ENCODE results near the gene ATXN7L1.

Gene ATXN7L1

DNA sequence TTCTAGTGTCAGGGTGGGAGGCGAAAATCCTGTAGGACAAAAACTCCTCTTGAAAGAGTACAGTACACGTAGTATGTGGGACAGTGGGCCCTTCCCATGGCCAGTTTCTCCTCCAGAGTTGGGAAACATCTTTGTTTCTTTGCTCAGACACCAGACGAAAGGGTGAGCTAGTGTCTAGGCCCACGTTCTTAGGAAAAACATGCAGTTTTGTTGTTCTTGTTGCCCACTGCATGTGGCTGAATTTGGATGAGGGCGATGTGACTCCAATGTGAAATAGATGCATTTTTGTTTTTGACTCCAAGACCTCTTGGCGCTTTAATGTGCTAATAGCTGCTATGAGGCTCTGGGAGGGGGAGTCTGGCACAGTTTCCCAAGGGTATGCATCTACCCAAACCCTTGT, 100.8 kb downstream of the ATXN7L1 start:
- no peak for DNase-seq

DNA sequence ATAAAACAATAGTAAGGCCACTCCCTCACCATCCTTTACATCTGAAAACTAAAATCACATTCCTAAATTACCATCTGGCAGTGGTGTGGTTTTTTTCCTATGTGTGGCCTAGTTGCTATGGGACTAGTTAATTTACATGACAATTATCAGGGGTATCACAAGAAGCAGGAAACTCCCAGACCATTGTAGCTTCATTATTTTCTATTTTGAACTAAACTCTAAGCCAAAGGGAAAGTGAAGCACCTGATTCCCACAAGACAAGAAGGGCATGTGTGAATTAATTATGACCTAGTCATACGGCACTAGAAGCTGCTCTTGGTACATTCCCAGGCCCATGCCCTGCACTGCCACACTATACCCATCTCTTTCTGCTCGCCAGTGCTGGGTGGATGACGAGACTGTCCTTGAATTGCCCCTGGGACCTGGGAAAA, 103.4 kb downstream of the ATXN7L1 start:
- no peak for DNase-seq

DNA sequence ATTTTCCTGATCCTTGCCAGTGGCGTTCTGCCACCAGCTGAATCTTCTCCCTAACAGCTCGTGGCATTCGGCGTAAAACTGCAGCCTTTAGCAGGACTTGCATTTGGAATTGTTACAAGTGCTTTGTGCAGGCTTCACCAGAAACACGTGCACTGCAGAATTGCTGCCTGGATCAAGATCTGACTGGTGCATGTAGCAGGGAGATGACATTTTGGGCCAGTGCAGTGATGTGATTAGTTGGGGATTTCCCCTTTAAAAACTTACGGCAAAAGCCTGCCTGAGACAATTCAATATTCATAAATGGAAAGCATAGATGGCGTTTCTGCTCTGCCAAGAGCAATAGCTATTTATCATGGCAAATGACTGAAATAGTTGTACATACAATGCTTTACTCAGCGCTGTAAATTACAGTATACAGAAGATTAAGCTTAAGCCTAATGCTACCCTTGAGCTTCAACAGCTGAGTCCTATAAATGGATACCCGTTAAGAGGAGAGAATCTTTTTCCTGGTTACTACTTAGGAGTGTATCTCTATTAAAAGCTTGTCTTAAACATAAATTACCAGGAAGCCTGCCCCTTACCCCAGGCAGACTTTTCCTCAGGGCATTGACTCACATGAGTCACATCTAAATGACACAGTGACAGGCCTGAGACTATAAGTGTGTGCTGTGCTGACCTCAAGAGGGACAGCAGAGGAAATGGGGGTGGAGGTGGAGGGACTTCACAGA, 106.3 kb downstream of the ATXN7L1 start:
- peak; percentile 35 for DNase-seq

DNA sequence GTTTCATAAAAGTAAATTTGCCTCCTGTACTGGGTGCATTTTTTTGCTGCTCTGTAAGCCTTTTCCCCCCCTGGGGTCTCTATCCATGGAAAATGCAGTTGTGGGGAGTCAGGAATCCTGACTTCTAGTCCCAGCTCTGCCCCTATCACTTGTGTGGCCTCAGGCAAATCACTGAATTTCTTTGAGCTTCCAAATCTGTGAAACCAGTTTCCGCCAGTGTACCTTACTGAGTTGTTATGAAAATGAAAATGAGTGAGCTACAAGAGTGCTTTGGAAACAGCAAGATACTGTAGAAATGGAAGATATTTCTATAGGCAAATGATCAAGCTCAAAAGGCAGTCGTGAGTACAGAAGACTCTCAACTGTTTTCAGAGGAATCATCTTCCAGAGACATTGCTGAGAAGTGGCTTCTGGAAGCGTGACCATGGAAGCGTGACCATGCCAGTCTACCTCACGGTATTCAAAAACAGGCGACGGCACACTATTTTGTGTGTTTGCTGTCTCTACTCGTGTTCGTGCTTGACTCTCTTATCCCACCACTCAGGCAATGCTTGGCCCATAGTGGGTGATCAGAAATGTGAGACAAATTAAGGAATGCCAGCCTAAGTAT, 107.4 kb downstream of the ATXN7L1 start:
- no peak for DNase-seq

DNA sequence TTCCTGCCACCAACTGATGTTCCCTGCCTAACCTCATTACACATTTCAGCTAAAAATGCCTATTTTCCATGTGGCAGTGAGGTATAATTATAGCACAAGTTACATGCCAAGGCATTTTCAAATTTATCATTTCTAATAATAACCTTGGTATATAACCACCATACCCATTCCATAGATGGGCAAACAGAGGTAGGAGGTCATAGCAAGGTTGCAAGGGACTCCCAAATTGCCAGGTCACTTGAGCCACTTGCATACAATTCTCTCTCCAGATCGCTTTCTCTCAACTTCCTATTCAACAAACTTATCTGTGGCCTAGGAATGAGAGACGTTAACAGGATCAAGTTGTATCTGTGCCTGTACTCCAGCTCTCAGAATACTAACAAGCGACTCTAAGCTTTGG, 108.3 kb downstream of the ATXN7L1 start:
- no peak for DNase-seq

DNA sequence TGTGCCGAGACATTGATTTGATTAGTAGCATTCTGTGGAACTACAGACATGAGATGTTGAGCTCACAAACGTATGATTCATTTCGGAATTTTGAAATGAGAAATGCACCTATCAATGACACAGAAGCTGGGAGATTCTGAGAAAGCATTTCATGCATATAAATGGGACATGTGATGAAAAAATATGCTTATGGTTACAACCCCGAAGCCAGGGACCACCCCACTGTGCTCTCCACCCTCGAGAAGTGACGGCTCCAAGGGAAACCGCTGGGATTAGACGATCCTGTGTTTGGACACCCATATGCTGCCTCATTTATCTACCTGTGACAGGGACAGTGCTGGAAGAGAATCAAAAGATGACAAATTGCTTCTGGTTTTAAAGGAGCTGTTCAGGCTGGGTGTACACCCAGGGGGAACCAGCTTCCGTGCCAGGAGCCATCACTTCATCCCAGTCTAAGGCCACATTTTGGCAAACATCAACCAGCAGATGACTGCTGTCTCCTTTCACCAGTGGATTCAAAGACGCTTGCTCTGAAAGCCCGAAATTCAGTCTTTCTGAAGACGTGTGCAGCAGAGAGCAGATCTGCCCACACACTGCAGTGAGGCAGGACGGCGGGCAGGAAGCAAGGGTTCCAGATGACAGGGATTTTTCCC, 109.9 kb downstream of the ATXN7L1 start:
- peak; percentile 37 for DNase-seq

DNA sequence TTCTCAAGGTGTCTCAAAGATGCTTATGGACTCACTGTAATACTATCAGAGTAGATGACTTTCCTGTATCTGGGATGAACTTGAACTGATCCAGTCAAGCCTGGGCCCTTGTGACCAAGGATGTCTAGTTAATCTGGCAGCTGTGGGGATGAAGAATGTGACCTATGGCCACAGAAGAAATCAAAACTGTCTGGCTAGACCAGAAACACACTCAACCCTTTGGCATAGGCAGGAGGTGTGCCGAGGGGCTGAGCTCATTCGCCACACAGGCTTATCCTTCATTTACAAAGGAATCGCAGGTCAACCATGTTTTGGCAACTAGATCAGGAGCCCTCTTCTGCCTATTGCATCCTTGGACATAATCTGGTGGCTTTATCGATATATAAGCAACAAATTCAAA, 110.6 kb downstream of the ATXN7L1 start:
- no peak for DNase-seq

DNA sequence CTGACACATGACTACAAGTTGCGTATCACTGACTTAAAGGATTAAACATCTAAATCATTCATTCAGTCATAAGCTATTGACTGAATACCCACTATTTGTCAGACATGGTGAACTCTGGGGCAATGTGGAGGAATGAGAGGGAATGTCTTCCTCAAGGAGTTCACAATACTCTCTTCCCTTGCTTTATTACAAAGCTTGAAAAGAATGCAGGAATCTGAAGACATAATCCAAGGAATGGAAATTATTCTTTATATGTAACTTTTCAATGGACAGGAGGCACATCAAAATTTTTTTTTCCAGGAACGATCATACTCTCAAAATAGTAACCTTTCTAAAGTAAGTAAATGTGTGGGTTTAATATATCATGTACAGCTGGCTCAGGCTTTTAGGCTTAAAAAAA, 111.9 kb downstream of the ATXN7L1 start:
- DNase-seq = no peak

DNA sequence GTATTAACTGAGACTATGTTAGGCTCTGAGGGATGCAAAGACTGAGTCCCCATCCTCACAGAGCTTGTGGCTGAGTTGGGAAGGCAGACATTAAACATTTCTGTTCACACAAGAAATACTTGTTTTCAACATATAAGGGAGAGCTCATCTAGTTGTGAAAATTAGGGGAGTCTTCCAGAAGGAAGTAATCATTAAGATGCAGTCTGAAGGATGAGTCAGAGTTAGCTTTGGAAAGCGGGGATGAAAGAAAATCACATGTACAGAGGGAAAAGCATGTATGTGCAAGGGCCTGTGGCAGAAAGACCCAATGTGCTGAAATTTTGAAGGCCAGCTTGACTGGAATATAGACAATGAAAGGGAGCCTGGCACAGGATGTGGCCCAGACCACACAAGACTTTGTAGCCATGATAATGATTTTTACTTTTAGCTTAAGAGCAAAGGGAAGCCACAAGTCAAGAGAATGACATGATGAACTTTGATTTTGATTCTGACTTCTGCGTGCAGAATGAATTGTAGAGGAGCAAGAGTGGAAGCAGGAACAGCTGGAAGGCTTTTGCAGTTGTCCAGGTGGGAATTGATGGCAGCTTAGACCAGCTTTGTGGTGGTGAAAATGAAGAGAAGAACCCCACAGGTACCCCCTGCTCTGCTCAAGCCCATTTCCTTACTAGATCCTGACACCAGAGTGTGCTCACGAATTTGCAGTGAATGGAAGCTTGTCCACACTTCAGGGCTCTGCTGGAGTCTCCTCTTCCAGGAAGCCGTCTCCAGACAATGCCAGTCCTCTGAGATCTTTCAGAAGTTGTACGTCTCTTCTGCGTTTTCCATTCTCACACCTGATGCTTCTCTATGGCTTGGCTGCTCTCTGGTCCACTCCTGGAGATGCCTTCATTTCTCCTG, 115.6 kb downstream of the ATXN7L1 start:
- DNase-seq = no peak

DNA sequence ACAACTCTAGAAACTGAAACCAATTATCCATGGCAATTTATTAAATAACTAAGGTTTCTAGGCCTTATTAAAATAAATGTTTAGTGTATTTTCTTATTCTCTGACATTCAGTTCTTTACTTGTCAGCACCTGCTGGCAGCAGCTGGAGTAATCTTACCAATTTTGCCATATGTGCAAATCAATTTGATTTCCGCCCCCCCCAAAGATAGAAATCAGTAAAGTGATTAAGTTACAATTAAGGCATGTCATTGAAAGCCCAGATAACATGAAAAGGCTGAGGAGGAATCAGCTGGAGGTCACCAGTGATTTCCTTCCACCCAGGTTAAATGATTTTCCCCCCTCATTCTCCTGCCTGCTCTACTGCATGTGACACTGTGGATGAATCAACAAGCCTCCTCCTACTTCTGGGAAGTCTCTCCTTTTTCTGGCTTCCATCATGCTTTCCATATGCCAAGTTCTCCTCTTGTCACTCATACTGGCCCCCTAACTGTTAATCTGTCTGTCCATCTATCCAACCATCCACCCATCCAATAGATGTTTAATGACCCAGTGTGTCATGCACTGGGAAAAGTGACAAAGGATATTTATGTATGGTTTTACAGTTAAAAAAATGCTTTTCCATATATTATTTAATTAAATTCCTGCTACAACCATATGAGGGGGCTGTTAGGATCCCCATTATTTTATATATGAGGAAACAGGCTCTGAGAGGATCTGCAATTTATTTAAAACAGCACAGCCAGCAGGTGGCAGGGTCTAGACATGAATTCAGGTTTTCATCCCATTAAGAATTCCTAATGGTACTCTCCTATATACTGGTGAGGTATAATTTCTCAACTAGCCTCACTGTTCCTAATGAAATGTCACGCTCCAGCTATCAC, 116.5 kb downstream of the ATXN7L1 start:
- peak; percentile 34 for DNase-seq

DNA sequence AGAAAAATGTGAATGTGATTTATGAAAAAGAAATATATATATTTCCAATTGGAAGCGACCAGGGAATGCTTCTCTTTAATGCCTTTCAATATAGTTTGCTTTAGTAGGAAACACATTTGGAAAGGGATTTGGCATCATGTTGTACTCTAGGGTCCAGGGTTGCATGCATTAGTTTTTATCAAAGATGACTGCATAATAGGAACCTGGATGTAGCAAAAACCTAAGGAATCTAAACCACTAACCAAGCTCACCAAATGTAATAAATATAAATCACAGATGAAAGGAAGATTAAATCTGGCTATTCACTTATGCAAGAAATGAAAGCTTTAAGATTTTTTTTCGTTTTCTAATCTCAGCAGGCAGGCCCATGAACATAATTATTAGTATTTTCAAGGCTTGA, 120.0 kb downstream of the ATXN7L1 start:
- no peak for DNase-seq

DNA sequence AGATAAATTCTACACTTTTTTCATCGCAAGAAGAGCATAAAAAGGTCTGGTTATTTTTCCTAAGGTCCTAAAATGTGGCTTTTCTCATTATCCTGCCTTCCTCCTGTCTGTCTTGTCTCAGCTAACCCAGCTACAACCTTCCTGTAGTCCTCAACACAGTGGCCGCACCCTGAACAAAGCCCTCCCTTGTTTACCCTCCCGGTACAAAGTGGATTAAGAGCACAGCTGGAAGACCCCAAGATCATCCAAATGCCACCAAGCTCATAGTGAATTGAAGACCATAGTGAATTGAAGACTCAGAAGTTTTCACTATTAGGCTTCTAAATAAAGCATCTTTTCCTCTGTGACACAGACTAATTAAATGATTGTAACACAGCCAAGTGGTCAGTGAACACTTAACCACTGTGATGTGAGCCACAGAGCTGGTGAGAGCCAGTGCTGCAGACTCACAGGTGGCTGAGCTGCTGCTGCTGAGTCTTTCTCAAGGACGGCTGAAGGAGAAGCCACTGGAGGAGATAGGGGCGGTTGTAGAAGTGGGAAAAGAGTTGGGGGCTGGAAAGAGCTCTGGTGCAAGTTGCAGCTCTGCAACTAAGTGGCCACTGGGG, 123.6 kb downstream of the ATXN7L1 start:
- no peak for DNase-seq

DNA sequence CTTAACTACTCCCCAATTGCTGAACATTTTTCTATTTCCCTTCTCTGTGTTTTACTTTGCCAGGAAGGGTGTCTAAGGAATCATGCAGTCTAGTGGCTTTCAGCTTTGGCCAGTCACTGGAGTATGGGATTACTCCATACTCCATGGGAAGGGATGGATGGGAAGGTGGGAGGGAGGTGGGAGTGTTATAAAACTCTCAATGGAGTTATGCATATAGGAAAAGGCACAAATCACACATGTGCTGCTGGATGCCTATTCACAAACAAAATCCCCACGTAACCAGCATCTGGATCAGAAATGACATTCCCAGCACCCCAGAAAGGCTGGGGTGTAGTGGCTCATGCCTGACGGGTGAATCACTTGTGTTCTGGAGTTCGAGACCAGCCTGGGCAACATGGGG, 125.3 kb downstream of the ATXN7L1 start:
- no peak for DNase-seq

DNA sequence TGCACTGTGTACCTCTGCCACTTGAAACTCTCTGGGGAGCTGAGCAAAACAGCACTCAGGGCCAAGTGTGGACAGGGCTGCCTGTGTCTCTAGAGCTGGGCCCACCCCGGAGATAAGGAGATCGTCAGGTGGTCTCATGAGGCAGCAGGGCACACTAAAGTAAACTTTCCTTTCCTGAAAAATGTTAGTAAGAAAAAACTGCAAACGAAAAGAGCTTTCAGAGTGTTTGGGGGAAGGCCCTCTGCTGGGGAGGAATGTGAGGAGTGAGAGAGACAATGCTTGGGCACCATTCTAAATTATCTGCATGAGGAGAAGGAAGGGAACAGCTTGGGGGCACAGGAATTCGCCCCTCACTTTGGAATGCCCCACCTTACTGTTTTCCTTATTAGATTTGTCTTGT, 127.7 kb downstream of the ATXN7L1 start:
- DNase-seq = no peak

DNA sequence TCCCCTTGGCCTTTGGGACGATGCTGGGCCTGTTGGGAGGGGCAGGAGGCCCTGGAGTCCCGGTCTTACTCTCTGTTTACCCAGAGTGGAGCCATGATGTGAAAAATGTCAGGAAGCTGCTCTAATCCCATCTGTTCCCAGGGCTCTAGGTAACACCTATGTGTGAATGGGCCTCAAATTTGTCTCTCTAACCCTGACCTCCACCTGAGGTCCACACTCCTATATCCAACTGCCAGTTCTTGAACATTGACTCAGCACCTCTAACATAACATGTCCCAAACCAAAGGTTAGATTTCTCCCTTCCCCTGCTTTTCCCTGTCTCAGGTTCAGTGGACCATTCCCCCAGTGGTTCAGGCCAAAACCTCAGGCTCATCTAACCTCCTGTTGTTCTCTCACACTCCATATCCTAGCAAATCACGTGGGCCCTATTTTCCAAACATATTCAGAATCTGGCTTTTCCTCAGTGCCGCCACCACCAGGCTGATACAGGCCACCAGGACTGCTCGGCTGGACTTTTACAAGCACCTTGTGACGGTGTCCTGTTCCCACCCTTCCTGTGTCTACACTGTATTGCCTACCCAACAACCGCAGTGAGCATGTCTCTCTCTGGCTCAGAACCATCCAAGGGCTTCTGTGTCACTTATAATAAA, 130.6 kb downstream of the ATXN7L1 start:
- DNase-seq = no peak

DNA sequence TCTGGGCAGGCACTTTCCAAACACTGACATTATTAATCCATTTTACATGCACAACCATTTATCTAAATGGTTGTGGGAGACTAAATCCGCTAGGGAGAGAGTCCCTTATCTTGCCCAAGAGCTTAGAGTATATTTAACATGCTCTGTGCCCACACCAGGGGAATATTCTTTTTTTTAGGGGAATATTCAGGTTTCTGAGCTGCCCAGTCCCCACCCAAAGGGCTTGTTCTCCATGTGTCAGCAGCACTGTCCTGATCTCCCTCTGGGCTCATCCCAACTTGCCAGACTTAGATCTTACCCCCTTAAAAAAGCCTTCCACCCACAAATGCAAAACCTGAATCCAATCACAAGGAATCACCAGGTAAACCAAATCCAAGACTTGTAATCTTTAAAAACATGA, 132.1 kb downstream of the ATXN7L1 start:
- DNase-seq = no peak

DNA sequence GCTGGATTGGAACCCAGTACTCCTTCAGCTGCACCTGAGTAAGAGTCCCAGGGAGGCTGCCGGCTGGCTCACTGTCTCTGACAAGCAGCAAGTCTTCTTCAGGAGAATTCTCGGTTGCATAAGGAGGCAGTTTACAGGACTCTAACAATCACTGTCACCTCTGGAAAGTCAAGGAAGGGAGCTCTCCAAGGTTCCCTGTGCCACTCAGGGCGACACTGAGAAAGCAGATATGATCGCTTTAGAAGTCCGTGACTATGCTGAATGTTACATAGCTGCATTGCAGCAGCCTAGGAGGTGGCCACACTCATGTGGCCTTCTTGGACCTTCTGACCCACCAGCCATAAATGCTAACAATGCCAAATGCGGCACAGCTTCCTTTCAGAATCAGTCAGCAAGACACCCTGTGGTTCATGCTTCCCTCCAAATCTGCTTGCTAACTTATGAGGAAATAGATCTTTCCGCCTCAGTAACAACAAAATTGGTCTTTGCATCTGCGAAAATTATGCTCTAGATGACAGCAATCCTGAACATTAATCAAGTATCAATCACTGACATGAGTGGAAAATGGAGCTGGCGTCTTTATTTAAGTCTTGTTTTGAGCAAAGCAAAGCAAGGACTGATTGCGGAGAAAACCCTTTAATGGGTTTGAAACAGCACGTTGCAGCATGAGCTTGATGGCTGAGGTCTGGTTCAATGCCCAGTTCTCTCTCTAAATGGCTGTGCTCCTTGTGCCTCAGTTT, 132.9 kb downstream of the ATXN7L1 start:
- no peak for DNase-seq

DNA sequence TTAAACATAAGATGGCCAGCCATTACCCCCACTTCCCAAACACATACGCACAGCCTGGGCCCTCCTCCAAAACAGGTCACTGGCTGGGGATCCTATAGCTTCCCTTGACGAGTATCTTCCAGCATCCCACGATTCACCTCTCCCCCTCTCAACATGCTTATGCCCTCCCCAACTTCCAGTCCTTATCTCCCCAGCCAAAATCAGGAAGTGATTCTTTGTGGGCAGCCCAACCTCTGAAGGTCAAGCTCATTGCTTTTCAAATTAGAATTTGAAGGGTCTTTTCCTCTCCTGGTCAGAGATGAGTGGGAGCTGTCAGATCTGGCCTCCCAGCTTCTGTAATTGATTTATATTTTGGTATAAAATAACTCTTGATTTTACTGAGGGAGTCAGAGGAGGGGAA, 133.6 kb downstream of the ATXN7L1 start:
- no peak for DNase-seq

DNA sequence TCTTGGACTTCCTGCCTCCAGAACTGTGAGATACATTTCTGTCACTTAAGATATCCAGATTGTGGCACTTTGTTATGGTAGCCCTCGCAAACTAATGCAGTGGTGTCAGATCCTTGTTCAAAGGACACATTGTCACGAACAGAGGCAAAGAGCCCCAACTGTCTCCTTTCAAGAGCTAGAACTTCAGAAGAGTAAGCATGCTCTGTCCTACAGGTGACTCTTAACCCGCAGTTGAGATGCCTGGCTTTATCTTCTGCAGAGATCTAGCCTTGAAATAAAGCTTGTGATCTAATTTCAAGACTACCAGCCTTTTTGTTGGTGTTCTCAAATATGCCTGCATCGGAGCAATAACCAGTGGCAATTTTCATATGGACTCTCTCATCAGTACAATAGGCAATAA, 134.4 kb downstream of the ATXN7L1 start:
- DNase-seq = no peak

DNA sequence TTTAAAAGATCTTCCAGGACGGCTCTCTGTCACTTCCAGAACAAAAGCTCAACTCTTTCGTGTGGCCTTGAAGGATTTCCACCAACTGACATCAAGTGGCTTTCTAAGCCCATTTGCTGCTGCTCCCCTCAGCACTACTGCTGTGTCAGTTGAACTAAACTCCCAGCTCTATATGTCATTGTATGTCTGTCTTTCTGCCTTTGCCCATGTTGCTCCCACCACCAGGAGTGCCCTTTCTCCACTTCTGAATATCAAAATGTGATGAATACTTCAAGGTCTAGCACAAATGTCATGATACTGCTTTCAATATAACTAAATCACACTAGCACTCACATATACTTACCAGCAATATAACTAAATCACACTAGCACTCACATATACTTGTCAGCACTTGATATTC, 138.3 kb downstream of the ATXN7L1 start:
- DNase-seq = no peak

DNA sequence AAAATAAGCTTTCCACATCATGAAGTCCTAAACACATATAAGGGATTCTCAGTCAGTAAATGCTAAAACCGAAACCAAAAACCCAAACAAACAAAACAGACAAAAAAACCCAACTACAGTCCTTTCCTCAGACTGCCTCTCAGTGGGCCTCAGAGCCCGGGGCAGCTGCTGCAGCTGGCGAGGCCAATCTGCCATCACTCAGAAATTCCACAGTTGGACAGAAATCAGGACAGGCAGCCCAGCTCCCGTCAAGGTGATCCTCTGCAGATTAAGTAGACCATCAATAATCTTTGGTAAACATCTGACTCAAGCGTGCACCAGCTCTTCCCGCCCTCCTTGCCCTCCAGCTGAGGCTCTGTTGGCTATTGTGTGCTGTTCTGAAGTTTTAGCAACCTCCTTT, 142.2 kb downstream of the ATXN7L1 start:
- no peak for DNase-seq

All from stimulated activated CD4-positive, alpha-beta T cell treated with anti-CD3 and anti-CD28 coated beads, Interleukin-15, amount 100 ng/mL, for 24 hours (primary cell).